C1 segment of cervical spinal cord (tissue), 14 donors: ENCODE results near the gene PPP1R1A.

Experiments used
- DNase-seq, 14 donors: peaks; one replicate each; lab custom pipeline; 2025; lab: John Stamatoyannopoulos, UW

The PPP1R1A gene

GRCh38 chr12:54571193-54572188 lies 17.0 kb downstream of the PPP1R1A start:
- DNase-seq, result no peak

- no peak for DNase-seq
These were observed 18.4 kb downstream of the PPP1R1A start for GRCh38 chr12:54569995-54570528.

GRCh38 chr12:54569072-54569471 lies 19.4 kb downstream of the PPP1R1A start:
- no peak for DNase-seq

GRCh38 chr12:54566792-54567191 lies 21.7 kb downstream of the PPP1R1A start:
- no peak for DNase-seq

GRCh38 chr12:54565986-54566544 lies 22.4 kb downstream of the PPP1R1A start:
- DNase-seq, result no peak

- DNase-seq, result no peak
These were observed 23.0 kb downstream of the PPP1R1A start for GRCh38 chr12:54565310-54565985.

GRCh38 chr12:54564768-54565167 lies 23.7 kb downstream of the PPP1R1A start:
- no peak for DNase-seq

- DNase-seq, result no peak
These were observed 24.7 kb downstream of the PPP1R1A start for GRCh38 chr12:54563787-54564186.

- DNase-seq, result no peak
These were observed 25.6 kb downstream of the PPP1R1A start for GRCh38 chr12:54562750-54563356.

GRCh38 chr12:54561164-54561563 lies 27.3 kb downstream of the PPP1R1A start:
- peak in 6 of 14 donors; percentile 29 to 47 (median 38) for DNase-seq

- DNase-seq, result peak; percentile 37 to 89 (median 78)
These were observed 28.0 kb downstream of the PPP1R1A start for GRCh38 chr12:54560374-54560858.

GRCh38 chr12:54558759-54559158 lies 29.7 kb downstream of the PPP1R1A start:
- DNase-seq, result no peak

GRCh38 chr12:54558311-54558710 lies 30.1 kb downstream of the PPP1R1A start:
- no peak for DNase-seq

- DNase-seq, result no peak
These were observed 32.7 kb downstream of the PPP1R1A start for GRCh38 chr12:54555670-54556257.

GRCh38 chr12:54549774-54550451 lies 38.5 kb downstream of the PPP1R1A start:
- DNase-seq, result peak in 1 of 14 donors; percentile 6

GRCh38 chr12:54546511-54546910 lies 41.9 kb downstream of the PPP1R1A start:
- no peak for DNase-seq

GRCh38 chr12:54544743-54545142 lies 43.7 kb downstream of the PPP1R1A start:
- no peak for DNase-seq

GRCh38 chr12:54543526-54543925 lies 44.9 kb downstream of the PPP1R1A start:
- no peak for DNase-seq

GRCh38 chr12:54541751-54542290 lies 46.6 kb downstream of the PPP1R1A start:
- no peak for DNase-seq

GRCh38 chr12:54538136-54538700 lies 50.2 kb downstream of the PPP1R1A start:
- DNase-seq, result no peak
